B cell (primary cell): ENCODE results near the gene KCNJ11.
"Not testable (repeated sequence)": the region's sequence is repeated elsewhere in the genome, so short reads cannot be mapped to it uniquely, and the experiment has no call there.

ENCODE experiments used
- EZH2 ChIP-seq: IDR thresholded peaks from 2 replicates; pipeline ENCODE4 v1.6.1; 2012; ENCODE audit warnings: borderline replicate concordance, low read depth, mild to moderate bottlenecking, moderate library complexity, low read length; ENCODE audit not compliant: insufficient read depth, poor library complexity, severe bottlenecking
- TF ChIP-seq, protein P1 (sequence below): fragments of 200-600 bp; IDR thresholded peaks from one replicate; pipeline ENCODE4 v1.8.0; 2022; ENCODE audit warnings: antibody characterized with exemption, mild to moderate bottlenecking

DNA sequence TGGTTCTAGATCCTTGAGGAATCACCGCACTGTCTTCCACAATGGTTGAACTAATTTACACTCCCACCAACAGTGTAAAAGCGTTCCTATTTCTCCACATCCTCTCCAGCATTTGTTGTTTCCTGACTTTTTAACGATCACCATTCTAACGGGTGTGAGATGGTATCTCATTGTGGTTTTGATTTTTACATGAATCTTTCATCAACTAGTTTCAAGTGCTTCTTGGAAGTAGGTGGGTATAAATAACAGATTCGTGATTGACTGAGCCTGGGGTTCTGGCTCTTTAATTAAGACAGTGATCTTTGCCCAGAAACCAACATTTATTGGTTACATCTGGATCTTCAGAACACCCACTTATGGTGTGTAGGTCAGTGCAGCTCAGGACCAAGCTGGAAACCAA, 37.8 kb upstream of the KCNJ11 start:
- TF ChIP-seq, protein P1, sequence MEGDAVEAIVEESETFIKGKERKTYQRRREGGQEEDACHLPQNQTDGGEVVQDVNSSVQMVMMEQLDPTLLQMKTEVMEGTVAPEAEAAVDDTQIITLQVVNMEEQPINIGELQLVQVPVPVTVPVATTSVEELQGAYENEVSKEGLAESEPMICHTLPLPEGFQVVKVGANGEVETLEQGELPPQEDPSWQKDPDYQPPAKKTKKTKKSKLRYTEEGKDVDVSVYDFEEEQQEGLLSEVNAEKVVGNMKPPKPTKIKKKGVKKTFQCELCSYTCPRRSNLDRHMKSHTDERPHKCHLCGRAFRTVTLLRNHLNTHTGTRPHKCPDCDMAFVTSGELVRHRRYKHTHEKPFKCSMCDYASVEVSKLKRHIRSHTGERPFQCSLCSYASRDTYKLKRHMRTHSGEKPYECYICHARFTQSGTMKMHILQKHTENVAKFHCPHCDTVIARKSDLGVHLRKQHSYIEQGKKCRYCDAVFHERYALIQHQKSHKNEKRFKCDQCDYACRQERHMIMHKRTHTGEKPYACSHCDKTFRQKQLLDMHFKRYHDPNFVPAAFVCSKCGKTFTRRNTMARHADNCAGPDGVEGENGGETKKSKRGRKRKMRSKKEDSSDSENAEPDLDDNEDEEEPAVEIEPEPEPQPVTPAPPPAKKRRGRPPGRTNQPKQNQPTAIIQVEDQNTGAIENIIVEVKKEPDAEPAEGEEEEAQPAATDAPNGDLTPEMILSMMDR = not testable (repeated sequence)
- not testable (repeated sequence) for TF ChIP-seq EZH2
